Globus pallidus (tissue), 1 donor: ENCODE results near the gene GAS6.
"Not testable (repeated sequence)": the region's sequence is repeated elsewhere in the genome, so short reads cannot be mapped to it uniquely, and the experiment has no call there.

ENCODE experiments used
- DNase-seq: peaks from one replicate; pipeline ENCODE4 v3.0.0-alpha.2; 2015; ENCODE audit warnings: low spot score

GAS6 gene

GRCh38 chr13:113791226-113791625, 72.7 kb downstream of the GAS6 start:
- DNase-seq = no peak

- DNase-seq = not testable (repeated sequence)
Measured at GRCh38 chr13:113789931-113790330, 73.9 kb downstream of the GAS6 start.

GRCh38 chr13:113789167-113789566, 74.7 kb downstream of the GAS6 start:
- DNase-seq = no peak

GRCh38 chr13:113788413-113789135, 75.3 kb downstream of the GAS6 start:
- DNase-seq = no peak

GRCh38 chr13:113787694-113788093, 76.2 kb downstream of the GAS6 start:
- no peak for DNase-seq

GRCh38 chr13:113786262-113786841, 77.5 kb downstream of the GAS6 start:
- no peak for DNase-seq

- DNase-seq = no peak
Measured at GRCh38 chr13:113785051-113786010, 78.5 kb downstream of the GAS6 start.

GRCh38 chr13:113784645-113785024, 79.2 kb downstream of the GAS6 start:
- DNase-seq = no peak

GRCh38 chr13:113783966-113784644, 79.8 kb downstream of the GAS6 start:
- no peak for DNase-seq

GRCh38 chr13:113783200-113783881, 80.5 kb downstream of the GAS6 start:
- DNase-seq = no peak

- DNase-seq = no peak
Measured at GRCh38 chr13:113782472-113782871, 81.4 kb downstream of the GAS6 start.

- no peak for DNase-seq
Measured at GRCh38 chr13:113781571-113781970, 82.3 kb downstream of the GAS6 start.

GRCh38 chr13:113777311-113778260, 86.3 kb downstream of the GAS6 start:
- no peak for DNase-seq

GRCh38 chr13:113776231-113777125, 87.4 kb downstream of the GAS6 start:
- no peak for DNase-seq

- DNase-seq = no peak
Measured at GRCh38 chr13:113775451-113776145, 88.3 kb downstream of the GAS6 start.

GRCh38 chr13:113774177-113775107, 89.4 kb downstream of the GAS6 start:
- DNase-seq = no peak

- DNase-seq = no peak
Measured at GRCh38 chr13:113771709-113772331, 92.1 kb downstream of the GAS6 start.
